Measurements from ENCODE around the gene CCN6. TPM values are rescaled to one million over a fixed set of nuclear protein-coding genes. Genes with fewer than 3 reads are reported as not detected.

The CCN6 gene
- total RNA-seq (not detected), polyA plus RNA-seq (not detected)
- long read RNA-seq, donor 1, result 0 reads
- long read RNA-seq, donor 2, result 0 reads
- long read RNA-seq, donor 3, result 0 reads

DNA sequence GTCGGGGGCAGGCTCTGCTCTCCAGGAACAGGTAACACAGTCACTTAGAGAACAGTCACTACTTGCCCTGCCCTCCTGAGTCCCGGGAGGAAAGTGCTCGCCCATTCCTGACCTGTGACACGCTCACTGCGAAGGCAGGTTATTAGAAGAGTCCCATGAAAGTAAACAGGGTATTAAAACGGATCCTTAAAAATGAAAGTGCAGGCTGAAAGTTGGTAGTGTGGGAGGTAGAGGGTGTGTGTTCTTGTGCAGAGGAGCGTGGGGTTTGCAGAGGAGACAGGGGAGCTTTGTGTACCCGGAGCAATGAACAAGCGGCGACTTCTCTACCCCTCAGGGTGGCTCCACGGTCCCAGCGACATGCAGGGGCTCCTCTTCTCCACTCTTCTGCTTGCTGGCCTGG lies at the start of gene CCN6:
Gene CCN6 (plus strand): TSS at position 104 of the 400 bp plus-strand sequence. CDS start 254 bp downstream, at position 358.
- no peaks in the 10 kb centered on the region for H3K27me3 ChIP-seq
- H3K4me3 ChIP-seq, result no peak within 1 kb of the TSS
- WGBS, 4 donors, result 89 to 92% (median 90%) methylated on average over 12 of the region's 12 CpGs
- H3K9me3 ChIP-seq, result peaks cover 0 to 8% (median 0%) of the 10 kb centered on the region in 12 donors
- H3K36me3 ChIP-seq, result no peaks in the 10 kb centered on the region
- no peaks in the 10 kb centered on the region for H3K4me1 ChIP-seq
- DNase-seq (no peak), ATAC-seq (peak in 1 of 4 donors; percentile 18)
- no peak within 1 kb of the TSS for H3K27ac ChIP-seq
- TF ChIP-seq, protein P1, sequence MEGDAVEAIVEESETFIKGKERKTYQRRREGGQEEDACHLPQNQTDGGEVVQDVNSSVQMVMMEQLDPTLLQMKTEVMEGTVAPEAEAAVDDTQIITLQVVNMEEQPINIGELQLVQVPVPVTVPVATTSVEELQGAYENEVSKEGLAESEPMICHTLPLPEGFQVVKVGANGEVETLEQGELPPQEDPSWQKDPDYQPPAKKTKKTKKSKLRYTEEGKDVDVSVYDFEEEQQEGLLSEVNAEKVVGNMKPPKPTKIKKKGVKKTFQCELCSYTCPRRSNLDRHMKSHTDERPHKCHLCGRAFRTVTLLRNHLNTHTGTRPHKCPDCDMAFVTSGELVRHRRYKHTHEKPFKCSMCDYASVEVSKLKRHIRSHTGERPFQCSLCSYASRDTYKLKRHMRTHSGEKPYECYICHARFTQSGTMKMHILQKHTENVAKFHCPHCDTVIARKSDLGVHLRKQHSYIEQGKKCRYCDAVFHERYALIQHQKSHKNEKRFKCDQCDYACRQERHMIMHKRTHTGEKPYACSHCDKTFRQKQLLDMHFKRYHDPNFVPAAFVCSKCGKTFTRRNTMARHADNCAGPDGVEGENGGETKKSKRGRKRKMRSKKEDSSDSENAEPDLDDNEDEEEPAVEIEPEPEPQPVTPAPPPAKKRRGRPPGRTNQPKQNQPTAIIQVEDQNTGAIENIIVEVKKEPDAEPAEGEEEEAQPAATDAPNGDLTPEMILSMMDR (IDR thresholded peaks at IDR 0.05), result no peak
- no peak for TF ChIP-seq POLR2A (IDR thresholded peaks at IDR 0.05)
- intact Hi-C loops (cut with DNase I), result no loop called here

DNA sequence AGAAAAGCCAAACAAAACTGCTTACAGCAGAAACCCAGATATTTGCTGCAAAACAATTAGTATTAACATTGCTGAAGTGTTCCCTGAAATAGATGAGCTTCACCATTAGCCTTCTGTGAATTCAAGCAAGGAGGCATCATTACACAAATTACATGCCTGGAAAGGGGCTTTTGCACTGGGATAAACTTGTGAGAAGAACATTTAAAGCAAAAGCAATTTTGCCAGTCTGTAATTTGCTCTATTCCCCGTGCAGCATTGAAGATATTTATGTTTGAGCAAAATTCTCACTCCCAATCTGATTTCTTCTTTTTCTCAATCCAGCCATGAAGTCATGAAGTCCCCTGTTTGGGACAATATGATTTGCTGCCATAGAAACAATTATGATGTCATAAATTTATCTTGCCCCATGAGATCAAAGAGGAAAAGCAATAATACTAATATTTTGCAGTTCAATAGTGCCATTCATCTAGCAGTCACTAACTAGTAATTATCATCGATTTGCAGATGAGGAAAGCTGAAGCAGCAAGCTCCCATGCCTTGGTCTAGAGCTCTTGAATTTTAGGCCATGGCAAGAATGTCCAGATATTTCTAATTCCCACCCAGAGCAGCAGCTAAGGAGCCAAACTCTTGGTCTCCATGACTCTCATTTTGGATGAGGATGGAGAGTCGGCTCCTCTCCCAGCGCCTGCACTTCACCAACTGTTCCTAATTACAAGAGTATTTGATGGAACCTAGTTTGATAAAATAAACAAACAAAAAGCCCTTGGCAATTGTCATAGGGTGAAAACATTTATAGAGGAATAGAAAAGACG lies 49.5 kb upstream of the CCN6 start:
- no peak for DNase-seq
- Histone ChIP-seq H3K36me3 (no peaks in the 10 kb centered on the region), H3K4me3 (no peak overlapping the region), H3K9me3 (no peaks in the 10 kb centered on the region), H3K27ac (peak overlapping the region in 6 of 12 donors; percentile 7 to 61 (median 38)), H3K27me3 (no peaks in the 10 kb centered on the region), H3K4me1 (peaks cover 0 to 32% (median 6%) of the 10 kb centered on the region in 12 donors)
- ATAC-seq, result peak in 2 of 4 donors; percentile 27 to 50
- WGBS, 4 donors, result 68 to 74% (median 68%) methylated on average over 5 of the region's 5 CpGs
- no peak for TF ChIP-seq POLR2A (IDR thresholded peaks at IDR 0.05)
- TF ChIP-seq, protein P1 (IDR thresholded peaks at IDR 0.05), result no peak
- intact Hi-C loops (cut with DNase I), result loop anchor here in 1 of 10 donors (5.0 kb wide), 1 partner anchor 38 kb away; no protein-coding TSS in a partner anchor

DNA sequence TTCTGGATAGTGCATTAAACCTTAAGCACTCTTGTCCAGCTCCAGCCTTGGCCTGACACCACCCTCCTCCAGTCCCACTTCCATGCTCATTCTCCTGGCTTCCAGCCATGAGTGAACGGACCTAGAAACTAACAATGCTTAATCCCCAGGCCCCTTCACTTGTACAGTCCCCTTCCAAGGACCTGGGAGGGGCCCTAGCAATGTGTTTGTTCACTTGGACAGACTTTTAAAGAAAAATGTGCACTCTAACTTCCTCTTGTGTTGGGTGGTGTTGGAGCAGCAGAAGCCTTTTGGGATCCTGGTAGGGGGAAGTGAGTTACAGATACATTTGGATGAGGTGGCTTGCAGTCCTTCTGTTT lies 48.9 kb upstream of the CCN6 start:
- ATAC-seq, result peak in 3 of 4 donors; percentile 29 to 52 (median 33)
- no peaks in the 10 kb centered on the region for H3K27me3 ChIP-seq
- peak in 3 of 5 donors; percentile 24 to 49 (median 43) for DNase-seq
- no peaks in the 10 kb centered on the region for H3K9me3 ChIP-seq
- intact Hi-C loops (cut with DNase I), result loop anchor here in 1 of 10 donors (5.0 kb wide), 1 partner anchor 37 kb away; no protein-coding TSS in a partner anchor
- no peak overlapping the region for H3K4me3 ChIP-seq
- WGBS, 4 donors, result 40 to 54% (median 44%) methylated on average over 1 of the region's 1 CpG
- H3K4me1 ChIP-seq, result peaks cover 0 to 32% (median 6%) of the 10 kb centered on the region in 12 donors
- no peaks in the 10 kb centered on the region for H3K36me3 ChIP-seq
- no peak for TF ChIP-seq POLR2A (IDR thresholded peaks at IDR 0.05)
- TF ChIP-seq, protein P1 (IDR thresholded peaks at IDR 0.05), result no peak
- H3K27ac ChIP-seq, result peak overlapping the region in 7 of 12 donors; percentile 6 to 61 (median 37)

DNA sequence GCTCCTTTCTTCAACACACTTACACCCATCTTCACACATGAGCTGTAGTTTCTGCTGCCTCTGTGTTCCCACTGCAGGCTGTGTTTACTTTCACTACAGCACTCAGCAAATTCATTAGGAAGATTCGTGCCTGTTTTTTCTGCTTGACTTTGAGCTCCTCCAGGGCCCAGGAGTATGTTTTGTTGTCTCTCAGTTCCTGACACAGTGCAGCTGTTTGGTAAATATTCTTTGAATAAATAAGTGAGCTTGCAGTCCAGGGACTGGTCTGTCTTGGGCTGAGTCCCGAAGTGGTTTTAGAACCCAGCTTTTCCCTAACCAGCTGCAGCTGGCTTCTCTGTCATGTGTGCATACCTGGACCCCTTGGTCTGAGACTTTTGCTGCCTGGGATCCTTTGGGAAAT lies 46.6 kb upstream of the CCN6 start:
- Histone ChIP-seq H3K4me1 (peaks cover 0 to 32% (median 6%) of the 10 kb centered on the region in 12 donors), H3K9me3 (no peaks in the 10 kb centered on the region), H3K27ac (peak overlapping the region in 5 of 12 donors; percentile 0 to 47 (median 15)), H3K36me3 (no peaks in the 10 kb centered on the region), H3K27me3 (no peaks in the 10 kb centered on the region), H3K4me3 (no peak overlapping the region)
- DNase-seq, result no peak
- intact Hi-C loops (cut with DNase I), result loop anchor here in 1 of 10 donors (5.0 kb wide), 1 partner anchor 35 kb away; no protein-coding TSS in a partner anchor
- no peak for TF ChIP-seq POLR2A (IDR thresholded peaks at IDR 0.05)
- TF ChIP-seq, protein P1 (IDR thresholded peaks at IDR 0.05), result no peak
- peak in 2 of 4 donors; percentile 29 to 48 for ATAC-seq
- WGBS, 4 donors, result 42 to 53% (median 48%) methylated on average over 2 of the region's 2 CpGs
